Heart left ventricle (tissue), 16 donors: ENCODE measurements around the gene CBFA2T3. TPM values are rescaled to one million over a fixed set of nuclear protein-coding genes. Genes with fewer than 3 reads are reported as not detected.

Experiments
- ATAC-seq, 4 donors: fragments of 200-7000 bp; cut with Tn5 transposase; one replicate each; pipeline ENCODE4 v1.9.1; 2020 to 2022; ENCODE audit warnings: moderate library complexity in 4 of 4, mild to moderate bottlenecking in 3 of 4, moderate number of reproducible peaks in 1 of 4
- DNase-seq, 5 donors: peaks; one replicate each; pipeline ENCODE4 v3.0.0-alpha.2; 2020
- H3K27ac ChIP-seq, 12 donors: fragments of 200-600 bp; sonication (generic) in 4 of 12; one replicate each; pipeline versions ENCODE4 v1.5.0 to v1.8.0; 2016 to 2022; ENCODE audit warnings: mild to moderate bottlenecking in 2 of 12
- H3K27me3 ChIP-seq, 9 donors: fragments of 200-600 bp; sonication (generic) in 2 of 9; one replicate each; pipeline versions ENCODE4 v1.5.1 to v1.8.0; 2016 to 2022; ENCODE audit warnings: mild to moderate bottlenecking in 3 of 9
- H3K36me3 ChIP-seq, 9 donors: fragments of 200-600 bp; sonication (generic) in 2 of 9; one replicate each; pipeline versions ENCODE4 v1.5.0 to v1.8.0; 2018 to 2022; ENCODE audit warnings: mild to moderate bottlenecking in 2 of 9
- H3K4me1 ChIP-seq, 12 donors: fragments of 200-600 bp; sonication (generic) in 4 of 12; one replicate each; pipeline versions ENCODE4 v1.5.0 to v1.8.0; 2016 to 2022; ENCODE audit warnings: mild to moderate bottlenecking in 3 of 12
- H3K4me3 ChIP-seq, 12 donors: fragments of 200-600 bp; sonication (generic) in 4 of 12; one replicate each; pipeline versions ENCODE4 v1.5.0 to v1.8.0; 2017 to 2022; ENCODE audit warnings: mild to moderate bottlenecking in 9 of 12, moderate library complexity in 4 of 12
- H3K9me3 ChIP-seq, 12 donors: fragments of 200-600 bp; sonication (generic) in 4 of 12; one replicate each; pipeline versions ENCODE4 v1.5.0 to v1.8.0; 2016 to 2022; ENCODE audit warnings: mild to moderate bottlenecking in 1 of 12
- CTCF ChIP-seq, 12 donors: fragments of 200-600 bp; sonication (generic) in 4 of 12; IDR thresholded peaks; one replicate each; pipeline versions ENCODE4 v1.5.0 to v1.8.0; 2018 to 2022; ENCODE audit warnings: antibody characterized with exemption in 12 of 12, mild to moderate bottlenecking in 5 of 12
- POLR2A ChIP-seq, 2 donors: fragments of 450-650 bp; IDR thresholded peaks; one replicate each; pipeline ENCODE4 v1.6.1; 2017; ENCODE audit warnings: antibody characterized with exemption in 2 of 2, mild to moderate bottlenecking in 2 of 2, moderate library complexity in 2 of 2
- WGBS, 4 donors: extraction: QIAGEN DNeasy Blood & Tissue Kit in 2 of 4; methylation state at CpG; one replicate each; pipeline versions ENCODE4 v1.1.5 to v1.1.7; 2013 to 2018; 5-methylcytosine and 5-hydroxymethylcytosine counted together
- intact Hi-C, 10 donors: fragments of 100-400 bp; cut with DNase I; formaldehyde crosslinking; loops; one replicate each; pipeline versions ENCODE4 v1.11.1 to v1.14.2; 2022
- polyA plus RNA-seq, 2 donors: library from polyadenylated mRNA; stranded (reverse); fragments of 200-250 nt; gene quantifications; one replicate each; pipeline ENCODE4 v1.2.3, GENCODE V29; 2013
- total RNA-seq, 9 donors: library from RNA; depleted of rRNA in 2 of 9; stranded (reverse); fragments of >200 nt in 2 of 9; fragmentation: NEBNext Ultra II Directional in 3 of 9; extraction: Animal tissue kit (Norgen Biotek cat#: 25700) in 3 of 9; gene quantifications; one replicate each; pipeline versions ENCODE4 v1.1.0 to v1.2.4, GENCODE V29; 2016 to 2023
- donor health status: ischemic (EF 13 %, LVEDD 7.1; RV severe dilation, severe dysfunction).
- donor health status: healthy with polysubstance abuse.
- donor health status: DM: no; HTN: yes; CAD: no.
- donor health status: DM: no; HTN: no; CAD: no.
- donor health status: ischemic (EF 25% LVEDD 6.9; RV normal size, moderate dysfunction).
- donor health status: ischemic (EF 25% LVEDD 5.7; RV mildly dilated, moderate dysfunction).
- donor health status: healthy.
- donor health status: DM: yes; HTN: yes; CAD: no.
- donor health status: ischemic (EF 35%, LVEDD 5.7; RV mildly dilated, moderate dysfunction).
- donor health status: nonischemic (EF 11% LVEDD 7.7; RV severe dilation, severe dysfunction).
- donor health status: DM: yes; HTN: yes; CAD: no.
- donor health status: PGD.
- donor health status: ischemic (EF 29% LVEDD 5.4; RV normal size, mild dysfunction).
- donor health status: nonischemic (EF 23%, LVEDD 6.1; RV moderate dilation, normal function).

CBFA2T3 gene
- total and polyA plus RNA-seq, 11 donors, result 5.0 to 12.0 (median 5.8) TPM

DNA sequence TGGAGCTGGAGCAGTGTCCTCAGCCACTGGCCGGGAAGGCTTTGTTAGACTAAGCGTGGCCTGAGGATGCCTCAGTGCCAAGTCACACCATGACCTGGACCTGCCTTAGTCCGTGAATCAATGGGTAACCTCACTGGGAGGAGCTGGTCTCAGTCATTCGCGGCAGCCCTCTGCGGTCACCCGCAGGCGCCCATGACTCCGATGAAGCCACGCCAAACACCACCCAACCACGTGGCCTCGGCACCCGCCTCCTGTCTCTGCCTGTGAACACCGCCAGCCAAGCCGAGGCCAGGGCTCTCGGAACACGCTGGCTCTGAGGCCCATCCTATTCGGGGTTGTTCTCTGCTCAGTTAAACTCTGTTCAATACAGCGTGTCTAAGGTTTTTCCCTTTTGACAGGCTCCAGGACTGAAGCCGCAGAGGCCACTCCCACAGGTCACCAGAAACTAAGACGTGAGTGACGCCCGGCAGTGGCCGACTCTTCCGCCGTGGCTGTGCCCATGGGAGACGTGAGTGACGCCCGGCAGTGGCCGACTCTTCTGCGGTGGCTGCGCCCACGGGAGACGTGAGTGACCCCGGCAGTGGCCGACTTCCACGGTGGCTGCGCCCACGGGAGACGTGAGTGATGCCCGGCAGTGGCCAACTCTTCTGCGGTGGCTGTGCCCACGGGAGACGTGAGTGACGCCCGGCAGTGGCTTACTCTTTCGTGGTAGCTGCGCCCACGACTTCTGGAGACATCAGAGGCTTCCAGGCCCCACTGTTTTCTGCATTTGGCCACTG lies 93.7 kb downstream of the CBFA2T3 start:
- H3K27me3 ChIP-seq, result peaks cover 0 to 11% (median 0%) of the 10 kb centered on the region in 9 donors
- no peak for TF ChIP-seq POLR2A (IDR thresholded peaks at IDR 0.05)
- no peak for TF ChIP-seq CTCF (IDR thresholded peaks at IDR 0.05)
- WGBS, 4 donors, result 95 to 96% (median 96%) methylated on average over 44 to 49 of the region's 49 CpGs
- no peak overlapping the region for H3K27ac ChIP-seq
- peaks cover 0 to 41% (median 24%) of the 10 kb centered on the region in 12 donors for H3K4me1 ChIP-seq
- intact Hi-C loops, result no loop called here
- no peak overlapping the region for H3K4me3 ChIP-seq
- DNase-seq (no peak), ATAC-seq (no peak)
- H3K36me3 ChIP-seq, result peaks cover 0 to 66% (median 41%) of the 10 kb centered on the region in 9 donors
- H3K9me3 ChIP-seq, result no peaks in the 10 kb centered on the region

DNA sequence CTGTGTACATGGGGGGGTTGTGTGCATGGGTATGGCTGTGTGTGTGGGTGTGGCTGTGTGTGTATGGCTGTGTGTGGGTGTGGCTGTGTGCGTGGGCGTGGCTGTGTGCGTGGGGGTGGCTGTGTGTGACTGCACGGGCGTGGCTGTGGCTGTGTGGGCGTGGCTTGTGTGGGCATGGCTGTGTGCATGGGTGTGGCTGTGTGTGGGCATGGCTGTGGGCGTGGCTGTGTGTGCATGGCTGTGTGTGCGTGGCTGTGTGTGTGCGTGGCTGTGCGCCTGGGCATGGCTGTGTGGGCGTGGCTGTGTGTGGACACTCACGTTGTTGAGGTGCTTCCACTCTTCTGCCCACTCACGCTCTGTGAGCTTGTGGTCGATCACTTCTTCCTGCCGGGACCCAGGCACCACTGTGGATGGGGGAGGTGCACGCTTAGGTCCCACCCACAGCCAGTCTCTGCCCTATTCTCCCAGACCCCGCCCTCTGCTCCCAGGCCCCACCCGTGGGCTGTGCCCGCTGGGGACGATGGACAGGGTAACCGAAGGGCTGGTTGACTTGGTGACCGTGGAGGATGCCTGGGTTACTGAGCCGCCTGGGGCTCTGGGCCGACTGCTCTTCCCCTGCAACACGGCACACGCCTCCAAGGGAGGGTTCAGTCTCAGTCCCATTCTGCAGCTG lies 94.5 kb downstream of the CBFA2T3 start:
- Histone ChIP-seq H3K4me3 (no peak overlapping the region), H3K4me1 (peaks cover 0 to 34% (median 16%) of the 10 kb centered on the region in 12 donors), H3K9me3 (no peaks in the 10 kb centered on the region), H3K27me3 (peaks cover 0 to 11% (median 0%) of the 10 kb centered on the region in 9 donors), H3K27ac (no peak overlapping the region), H3K36me3 (peaks cover 0 to 68% (median 42%) of the 10 kb centered on the region in 9 donors)
- 86 to 88% (median 87%) methylated on average over 26 of the region's 26 CpGs for WGBS, 4 donors
- no peak for TF ChIP-seq POLR2A (IDR thresholded peaks at IDR 0.05)
- no peak for TF ChIP-seq CTCF (IDR thresholded peaks at IDR 0.05)
- intact Hi-C loops, result no loop called here
- no peak for DNase-seq
- ATAC-seq, result no peak

GRCh38 chr16:88881675-88882357 lies 95.2 kb downstream of the CBFA2T3 start:
- no peak overlapping the region for H3K27ac ChIP-seq
- H3K36me3 ChIP-seq, result peaks cover 0 to 68% (median 46%) of the 10 kb centered on the region in 9 donors
- peaks cover 0 to 11% (median 0%) of the 10 kb centered on the region in 9 donors for H3K27me3 ChIP-seq
- TF ChIP-seq CTCF (IDR thresholded peaks at IDR 0.05), result no peak
- TF ChIP-seq POLR2A (IDR thresholded peaks at IDR 0.05), result no peak
- 78 to 84% (median 80%) methylated on average over 22 to 27 of the region's 27 CpGs for WGBS, 4 donors
- H3K4me1 ChIP-seq, result peaks cover 0 to 30% (median 11%) of the 10 kb centered on the region in 12 donors
- DNase-seq (no peak), ATAC-seq (no peak)
- H3K9me3 ChIP-seq, result no peaks in the 10 kb centered on the region
- H3K4me3 ChIP-seq, result no peak overlapping the region
- intact Hi-C loops, result no loop called here
